ENCODE data around the gene TBC1D22B. TPM values are rescaled to one million over a fixed set of nuclear protein-coding genes. Genes with fewer than 3 reads are reported as not detected.
A peak's percentile ranks its signal among the peaks of the same experiment; 100 is the strongest.
"Not testable (repeated sequence)": the region's sequence is repeated elsewhere in the genome, so short reads cannot be mapped to it uniquely, and the experiment has no call there.

Gene TBC1D22B
- total and polyA plus RNA-seq, 2 of the 13 experiments (the other 11 are each of a cell fraction or from before 2014, with no cell fraction given): 9.7 to 12.9 TPM

- TF ChIP-seq HMGXB4 (CRISPR knock-in tag; IDR thresholded peaks at IDR 0.05; ENCODE audit: borderline replicate concordance in 1 of 2, low read depth in 1 of 2): 0 out of 4 replicates have a peak, but pooled peaks of 1 of the 2 experiments have one; percentile 28
- TF ChIP-seq POGK (CRISPR knock-in tag; conservative IDR thresholded peaks at IDR 0.05): 0 out of 2 replicates have a peak, but pooled peaks have one; percentile 47
- TF ChIP-seq ATF2 (CRISPR knock-in tag; IDR thresholded peaks at IDR 0.05): 0 out of 2 replicates have a peak, but pooled peaks have one; percentile 17
- TF ChIP-seq ZSCAN5A (CRISPR knock-in tag; IDR thresholded peaks at IDR 0.05; ENCODE audit: borderline replicate concordance): peak; percentile 66; the same call in 1 of the 2 replicates
- not testable (repeated sequence) for TF ChIP-seq LCORL (IDR thresholded peaks at IDR 0.05)
- peak; percentile 36; the same call in 1 of the 2 replicates for TF ChIP-seq LCORL (CRISPR knock-in tag; IDR thresholded peaks at IDR 0.05)
- 0 out of 2 replicates have a peak, but pooled peaks have one; percentile 14 for TF ChIP-seq ZFP91 (CRISPR knock-in tag; IDR thresholded peaks at IDR 0.05; ENCODE audit: borderline replicate concordance)
- 0 out of 2 replicates have a peak, but pooled peaks have one; percentile 18 for TF ChIP-seq CBX5 (CRISPR knock-in tag; IDR thresholded peaks at IDR 0.05; ENCODE audit: borderline replicate concordance)
- peak; percentile 41; the same call in 1 of the 2 replicates for TF ChIP-seq TARDBP (CRISPR knock-in tag; IDR thresholded peaks at IDR 0.05)
- 0 out of 2 replicates have a peak, but pooled peaks have one; percentile 35 for TF ChIP-seq ZNF350 (CRISPR knock-in tag; IDR thresholded peaks at IDR 0.05; ENCODE audit: borderline replicate concordance, low read depth)
- TF ChIP-seq ZFX (CRISPR knock-in tag; IDR thresholded peaks at IDR 0.05; ENCODE audit: low read depth): peak; percentile 38; the same call in 1 of the 2 replicates
- peak; percentile 47; the same call in 1 of the 2 replicates for TF ChIP-seq ZNF574 (CRISPR knock-in tag; IDR thresholded peaks at IDR 0.05)
- 0 out of 2 replicates have a peak, but pooled peaks have one; percentile 29 for TF ChIP-seq FOXO1 (CRISPR knock-in tag; IDR thresholded peaks at IDR 0.05)
- peak; percentile 89 for TF ChIP-seq SALL1 (CRISPR knock-in tag; IDR thresholded peaks at IDR 0.05)
- peak; percentile 74 for TF ChIP-seq MED1 (CRISPR knock-in tag; IDR thresholded peaks at IDR 0.05)
- peak; percentile 62; the same call in 1 of the 2 replicates for TF ChIP-seq NCOA2 (CRISPR knock-in tag; IDR thresholded peaks at IDR 0.05)
- TF ChIP-seq PHF8 (CRISPR knock-in tag; IDR thresholded peaks at IDR 0.05): 0 out of 2 replicates have a peak, but pooled peaks have one; percentile 25
These were observed 72.8 kb downstream of the TBC1D22B start (continued) for GRCh38 chr6:37330345-37330744.

All from HepG2 (cell line).